ENCODE data around the gene ADGRV1. TPM values are rescaled to one million over a fixed set of nuclear protein-coding genes. Genes with fewer than 3 reads are reported as not detected.

The ADGRV1 gene
- total RNA-seq, 4 donors from 2014 or later, result not detected

DNA sequence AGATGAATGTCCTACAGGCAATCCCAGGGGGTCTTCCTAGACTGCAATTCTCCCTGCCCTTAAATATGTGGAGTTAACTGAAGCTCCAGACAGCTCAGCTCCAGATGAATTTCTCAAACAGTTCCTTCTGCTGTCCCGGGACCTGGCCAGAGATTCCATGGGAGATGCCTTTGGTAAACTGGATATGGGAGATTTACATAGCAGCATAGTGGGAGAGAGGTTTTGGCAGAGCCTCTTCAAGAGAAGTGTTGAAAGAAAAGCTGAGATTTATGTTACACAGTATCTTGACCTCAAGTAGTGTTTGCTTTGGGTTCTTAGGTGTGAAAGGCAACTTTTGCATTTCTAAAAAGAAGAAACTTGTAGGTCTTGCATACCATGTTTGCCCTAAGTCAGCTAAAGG is 459.6 kb downstream of the ADGRV1 start:
- TF ChIP-seq, protein P1, sequence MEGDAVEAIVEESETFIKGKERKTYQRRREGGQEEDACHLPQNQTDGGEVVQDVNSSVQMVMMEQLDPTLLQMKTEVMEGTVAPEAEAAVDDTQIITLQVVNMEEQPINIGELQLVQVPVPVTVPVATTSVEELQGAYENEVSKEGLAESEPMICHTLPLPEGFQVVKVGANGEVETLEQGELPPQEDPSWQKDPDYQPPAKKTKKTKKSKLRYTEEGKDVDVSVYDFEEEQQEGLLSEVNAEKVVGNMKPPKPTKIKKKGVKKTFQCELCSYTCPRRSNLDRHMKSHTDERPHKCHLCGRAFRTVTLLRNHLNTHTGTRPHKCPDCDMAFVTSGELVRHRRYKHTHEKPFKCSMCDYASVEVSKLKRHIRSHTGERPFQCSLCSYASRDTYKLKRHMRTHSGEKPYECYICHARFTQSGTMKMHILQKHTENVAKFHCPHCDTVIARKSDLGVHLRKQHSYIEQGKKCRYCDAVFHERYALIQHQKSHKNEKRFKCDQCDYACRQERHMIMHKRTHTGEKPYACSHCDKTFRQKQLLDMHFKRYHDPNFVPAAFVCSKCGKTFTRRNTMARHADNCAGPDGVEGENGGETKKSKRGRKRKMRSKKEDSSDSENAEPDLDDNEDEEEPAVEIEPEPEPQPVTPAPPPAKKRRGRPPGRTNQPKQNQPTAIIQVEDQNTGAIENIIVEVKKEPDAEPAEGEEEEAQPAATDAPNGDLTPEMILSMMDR (IDR thresholded peaks at IDR 0.05; ENCODE audit: low read depth), result no peak

DNA sequence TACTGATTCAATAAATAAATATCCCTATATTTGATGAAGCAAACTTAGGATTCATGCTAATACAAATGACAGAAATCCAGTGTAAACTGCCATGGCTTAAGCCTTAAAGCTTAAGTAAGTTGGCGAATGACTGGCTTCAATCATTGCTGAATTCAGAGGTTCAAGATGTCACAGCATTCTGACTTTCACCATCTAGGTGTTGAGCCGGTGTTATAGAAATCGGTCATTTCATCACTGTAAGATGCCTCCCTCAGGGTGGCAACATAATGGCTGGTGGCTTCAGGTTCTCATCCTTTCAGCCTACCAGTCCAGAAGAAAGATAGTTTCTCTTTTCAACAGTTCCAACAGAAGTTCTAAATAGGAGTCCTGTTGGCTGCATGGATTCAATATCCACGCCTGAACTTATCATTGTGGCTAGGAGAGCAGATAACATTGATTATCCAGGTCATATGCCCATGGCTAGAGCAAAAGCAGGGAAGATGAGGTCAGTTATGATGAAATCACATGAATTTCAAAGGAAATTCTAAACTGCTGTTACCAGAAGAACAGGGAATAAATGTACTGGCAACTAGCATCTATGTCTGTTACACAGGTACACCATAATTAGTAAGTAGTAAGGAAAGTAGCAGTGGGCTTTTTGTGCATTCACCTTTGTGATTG is 460.2 kb downstream of the ADGRV1 start:
- TF ChIP-seq, protein P1 (IDR thresholded peaks at IDR 0.05; ENCODE audit: low read depth), result no peak

DNA sequence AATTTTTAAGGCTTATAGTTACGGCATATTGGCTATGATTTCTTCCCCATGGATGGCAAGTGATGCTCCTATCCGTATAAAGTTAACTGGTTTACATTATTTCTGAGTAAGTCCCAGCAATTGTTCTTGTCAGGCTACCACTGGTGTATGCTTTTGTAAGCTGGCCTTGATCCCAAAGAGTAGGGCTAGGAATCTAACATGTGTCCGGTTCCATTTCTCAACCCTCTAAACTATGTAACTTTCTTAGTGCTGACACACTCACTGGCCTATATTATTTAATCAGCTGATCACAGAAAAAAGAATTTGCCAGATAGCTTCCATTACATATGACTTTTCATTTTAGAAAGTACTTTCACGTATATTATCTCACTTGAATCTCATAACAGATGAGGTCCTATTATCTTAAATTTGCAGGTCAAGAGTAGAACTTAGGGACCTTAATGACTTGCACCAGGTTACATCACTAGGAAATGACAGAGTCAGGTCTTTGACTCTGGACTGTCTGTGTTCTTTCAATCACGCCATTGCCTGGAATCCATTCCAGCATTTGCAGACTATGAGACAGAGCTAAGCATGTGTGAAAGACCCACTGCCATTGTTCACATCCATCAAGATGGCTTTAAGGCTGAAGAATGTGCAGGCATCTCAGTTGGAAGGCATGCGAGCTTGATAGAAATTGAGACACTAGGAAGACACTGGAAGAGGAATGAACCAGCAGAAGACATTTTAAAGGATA is 461.6 kb downstream of the ADGRV1 start:
- TF ChIP-seq, protein P1 (IDR thresholded peaks at IDR 0.05; ENCODE audit: low read depth), result no peak

DNA sequence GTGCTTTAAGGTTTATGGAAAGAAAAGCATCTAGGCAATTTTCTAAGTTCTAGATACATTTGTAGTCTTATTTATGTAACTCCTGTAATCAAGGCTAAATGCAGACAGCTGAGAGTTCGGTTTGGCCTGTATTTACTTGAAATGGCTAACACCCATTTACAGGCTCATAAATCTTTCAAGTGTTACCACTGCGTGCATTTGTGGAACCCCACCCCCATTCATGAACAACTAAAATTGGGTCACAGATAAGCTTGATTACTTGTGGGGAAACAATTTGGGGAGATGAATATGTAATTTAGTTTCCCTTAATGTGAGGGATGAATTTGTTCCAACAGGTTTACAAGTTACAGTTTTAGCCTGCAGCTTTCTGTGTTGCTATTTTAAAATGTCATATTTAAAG is 463.9 kb downstream of the ADGRV1 start:
- TF ChIP-seq, protein P1 (IDR thresholded peaks at IDR 0.05; ENCODE audit: low read depth), result no peak

DNA sequence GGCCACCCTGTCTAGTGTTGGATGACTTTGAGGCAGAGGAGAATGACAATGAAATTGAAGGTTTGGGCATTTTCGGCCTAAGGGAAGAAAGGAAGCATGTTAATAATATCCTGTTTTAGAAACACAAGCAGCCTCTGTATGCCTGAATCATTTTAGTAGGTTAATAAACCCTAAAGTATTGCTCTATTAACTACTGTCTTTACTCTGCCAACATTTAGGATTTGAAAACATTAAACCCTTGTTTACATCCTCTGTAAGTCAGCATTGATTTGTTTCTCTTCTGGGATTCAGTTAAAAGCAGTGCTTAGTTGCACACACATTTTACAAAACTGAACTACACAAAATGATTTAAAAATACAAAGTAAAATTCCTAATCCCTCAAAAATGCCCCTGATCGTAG is 465.6 kb downstream of the ADGRV1 start:
- TF ChIP-seq, protein P1 (IDR thresholded peaks at IDR 0.05; ENCODE audit: low read depth), result no peak

DNA sequence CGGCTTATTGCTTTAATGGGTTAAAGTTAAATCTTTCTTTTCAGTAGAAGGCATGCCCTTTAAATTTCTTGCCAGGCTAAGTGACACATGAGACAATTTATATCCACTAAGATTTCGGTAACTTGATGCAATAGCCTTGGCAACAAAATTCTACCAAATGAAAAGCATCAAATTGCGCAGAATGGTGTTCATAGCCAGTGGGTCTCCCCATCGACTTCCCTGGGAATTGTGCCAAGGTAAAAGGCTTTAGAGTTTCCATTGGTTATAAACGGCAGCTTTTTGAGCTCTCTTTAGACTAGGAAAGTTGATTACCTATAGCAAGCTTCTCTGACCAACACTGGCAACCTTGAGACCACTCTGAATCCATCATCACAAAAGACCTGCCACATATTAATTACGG is 466.1 kb downstream of the ADGRV1 start:
- TF ChIP-seq, protein P1 (IDR thresholded peaks at IDR 0.05; ENCODE audit: low read depth), result no peak

DNA sequence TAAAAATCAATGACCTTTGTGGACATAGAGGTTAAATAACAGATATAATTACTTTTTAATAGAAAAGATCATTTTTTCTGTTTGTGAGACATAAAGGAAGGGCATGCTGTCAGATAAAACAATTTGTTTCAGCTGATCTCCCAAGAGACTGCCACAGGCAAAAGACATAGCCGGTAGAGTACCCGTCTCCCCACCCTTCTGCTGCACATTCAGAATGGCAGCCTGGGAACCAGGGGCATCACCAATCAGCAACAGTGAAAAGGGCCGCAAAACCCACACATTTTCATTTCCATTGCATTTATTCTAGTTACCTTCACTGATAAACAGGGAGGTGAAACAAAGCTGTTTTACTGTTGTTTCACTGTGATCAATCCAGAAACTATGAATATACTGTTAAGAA is 466.9 kb downstream of the ADGRV1 start:
- TF ChIP-seq, protein P1 (IDR thresholded peaks at IDR 0.05; ENCODE audit: low read depth), result no peak
